Measurements from ENCODE around the gene ARID4B.
A peak's percentile ranks its signal among the peaks of the same experiment; 100 is the strongest.
"Not testable (repeated sequence)": the region's sequence is repeated elsewhere in the genome, so short reads cannot be mapped to it uniquely, and the experiment has no call there.

The ARID4B gene

GRCh38 chr1:235298758-235299157 is 29.2 kb downstream of the ARID4B start:
- no peak for DNase-seq (ENCODE audit: low read depth)

- no peak for DNase-seq (ENCODE audit: low read depth)
Observed at GRCh38 chr1:235297579-235297978, 30.4 kb downstream of the ARID4B start.

- no peak for DNase-seq (ENCODE audit: low read depth)
Observed at GRCh38 chr1:235296729-235297128, 31.2 kb downstream of the ARID4B start.

- DNase-seq (ENCODE audit: low read depth), result no peak
Observed at GRCh38 chr1:235295902-235296350, 32.1 kb downstream of the ARID4B start.

GRCh38 chr1:235293322-235293942 is 34.5 kb downstream of the ARID4B start:
- DNase-seq (ENCODE audit: low read depth), result no peak

GRCh38 chr1:235292790-235293189 is 35.2 kb downstream of the ARID4B start:
- no peak for DNase-seq (ENCODE audit: low read depth)

GRCh38 chr1:235291599-235292091 is 36.3 kb downstream of the ARID4B start:
- DNase-seq (ENCODE audit: low read depth), result no peak

GRCh38 chr1:235290740-235291502 is 37.1 kb downstream of the ARID4B start:
- no peak for DNase-seq (ENCODE audit: low read depth)

- DNase-seq (ENCODE audit: low read depth), result no peak
Observed at GRCh38 chr1:235289859-235290739, 37.9 kb downstream of the ARID4B start.

GRCh38 chr1:235287208-235287882 is 40.6 kb downstream of the ARID4B start:
- no peak for DNase-seq (ENCODE audit: low read depth)

- DNase-seq (ENCODE audit: low read depth), result no peak
Observed at GRCh38 chr1:235286667-235287066, 41.3 kb downstream of the ARID4B start.

- DNase-seq (ENCODE audit: low read depth), result no peak
Observed at GRCh38 chr1:235284231-235284769, 43.7 kb downstream of the ARID4B start.

GRCh38 chr1:235283636-235284035 is 44.3 kb downstream of the ARID4B start:
- DNase-seq (ENCODE audit: low read depth), result not testable (repeated sequence)

GRCh38 chr1:235280467-235280866 is 47.5 kb downstream of the ARID4B start:
- DNase-seq (ENCODE audit: low read depth), result no peak

- no peak for DNase-seq (ENCODE audit: low read depth)
Observed at GRCh38 chr1:235279694-235280093, 48.3 kb downstream of the ARID4B start.

GRCh38 chr1:235278915-235279292 is 49.1 kb downstream of the ARID4B start:
- no peak for DNase-seq (ENCODE audit: low read depth)

- DNase-seq (ENCODE audit: low read depth), result no peak
Observed at GRCh38 chr1:235278233-235278914, 49.6 kb downstream of the ARID4B start.

GRCh38 chr1:235277709-235278108 is 50.3 kb downstream of the ARID4B start:
- no peak for DNase-seq (ENCODE audit: low read depth)

- no peak for DNase-seq (ENCODE audit: low read depth)
Observed at GRCh38 chr1:235275836-235276235, 52.1 kb downstream of the ARID4B start.

GRCh38 chr1:235275223-235275622 is 52.8 kb downstream of the ARID4B start:
- DNase-seq (ENCODE audit: low read depth), result peak; percentile 17

GRCh38 chr1:235272851-235273250 is 55.1 kb downstream of the ARID4B start:
- no peak for DNase-seq (ENCODE audit: low read depth)

Data from CMK (cell line).